IPS-18c (cell line): ENCODE data around the gene PRAMEF7.
"Not testable (repeated sequence)": the region's sequence is repeated elsewhere in the genome, so short reads cannot be mapped to it uniquely, and the experiment has no call there.

ENCODE experiments used
- H3K4me3 ChIP-seq: 2 replicates; pipeline ENCODE4 v1.7.0; 2013; ENCODE audit warnings: low read depth, mild to moderate bottlenecking, low read length, moderate library complexity; ENCODE audit not compliant: insufficient read depth
- H3K9me3 ChIP-seq: one replicate; pipeline ENCODE4 v1.6.1; 2013; ENCODE audit warnings: mild to moderate bottlenecking, low read length, moderate library complexity; ENCODE audit not compliant: control insufficient read depth, insufficient read depth

The PRAMEF7 gene

DNA sequence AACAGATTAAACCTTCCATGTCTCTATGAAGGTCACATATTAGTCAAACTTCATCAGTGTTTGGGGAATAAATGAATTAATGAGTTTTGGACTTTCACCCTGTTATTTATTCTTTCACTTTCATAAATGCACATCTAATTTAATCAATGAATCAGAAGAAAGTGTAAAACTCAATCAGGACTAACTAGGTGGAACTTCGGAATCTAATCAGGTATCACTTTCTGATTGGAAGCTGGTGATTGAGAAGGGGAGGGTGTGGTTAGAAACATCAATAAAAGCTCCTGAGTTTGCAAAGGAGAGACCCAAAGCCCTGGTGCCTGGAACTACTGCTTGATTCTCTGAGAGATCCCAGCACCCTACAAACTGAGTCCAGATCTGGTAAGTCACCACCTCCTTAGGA lies at the start of gene PRAMEF7:
TSS of gene PRAMEF7 (plus strand) at position 301 of the 400 bp plus-strand sequence. CDS start 1,083 bp downstream, outside the sequence.
- not testable (repeated sequence) for H3K4me3 ChIP-seq, H3K9me3 ChIP-seq

DNA sequence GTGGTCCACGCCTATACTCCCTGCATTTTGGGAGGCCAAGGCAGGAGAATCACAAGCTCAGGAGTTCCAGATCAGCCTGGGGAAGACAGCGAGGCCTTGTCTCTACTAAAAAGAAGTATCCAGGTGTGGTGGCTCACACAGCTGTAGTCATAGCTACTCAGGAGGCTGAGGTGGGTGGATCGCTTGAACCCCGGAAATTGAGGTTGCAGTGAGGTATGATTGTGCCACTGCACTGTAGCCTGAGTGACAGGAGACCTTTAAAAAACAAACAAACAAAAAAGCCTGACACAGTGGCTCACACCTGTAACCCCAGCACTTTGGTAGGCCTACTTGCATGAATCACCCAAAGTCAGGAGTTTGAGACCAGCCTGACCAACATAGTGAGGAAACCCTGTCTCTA lies 38.0 kb upstream of the PRAMEF7 start:
- H3K9me3 ChIP-seq, H3K4me3 ChIP-seq: not testable (repeated sequence)

DNA sequence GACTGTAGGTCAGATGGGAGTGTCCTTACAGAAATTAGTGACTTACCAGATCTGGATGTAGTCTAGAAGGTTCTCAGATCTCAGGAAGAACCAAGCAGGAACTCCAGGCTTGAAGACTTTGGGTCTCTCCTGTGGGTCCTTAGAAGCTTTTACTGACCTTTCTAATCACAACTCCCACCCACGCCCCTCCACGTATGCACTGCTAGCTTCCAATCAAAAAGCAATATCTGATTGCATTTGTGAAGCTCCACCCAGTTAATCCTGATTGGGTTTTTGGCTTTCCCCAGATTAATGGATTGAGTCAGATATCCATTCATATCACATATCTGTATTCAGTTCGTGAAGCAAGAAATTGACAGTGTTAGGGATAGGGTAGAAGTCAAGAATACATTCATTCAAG lies 30.3 kb upstream of the PRAMEF7 start, which contains the start of gene PRAMEF4:
TSS of gene PRAMEF4 (minus strand) at position 101 of the 400 bp plus-strand sequence. CDS start 2,807 bp downstream, outside the sequence.
- not testable (repeated sequence) for H3K4me3 ChIP-seq, H3K9me3 ChIP-seq

DNA sequence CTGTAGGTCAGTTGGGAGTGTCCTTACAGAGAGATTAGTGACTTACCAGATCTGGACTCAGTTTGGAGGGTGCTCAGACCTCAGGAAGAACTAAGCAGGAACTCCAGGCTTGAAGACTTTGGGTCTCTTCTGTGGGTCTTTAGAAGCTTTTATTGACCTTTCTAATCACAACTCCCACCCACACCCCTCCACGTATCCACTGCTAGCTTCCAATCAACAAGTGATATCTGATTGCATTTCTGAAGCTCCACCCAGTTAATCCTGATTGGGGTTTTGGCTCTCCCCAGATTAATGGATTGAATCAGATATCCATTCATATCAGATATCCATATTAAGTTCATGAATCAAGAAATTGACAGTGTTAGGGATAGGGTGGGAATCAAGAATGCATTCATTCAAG lies 18.2 kb upstream of the PRAMEF7 start, which contains the start of gene PRAMEF10:
TSS of gene PRAMEF10 (minus strand) at position 101 of the 400 bp plus-strand sequence. CDS start 2,423 bp downstream, outside the sequence.
- H3K9me3 ChIP-seq, H3K4me3 ChIP-seq: not testable (repeated sequence)

DNA sequence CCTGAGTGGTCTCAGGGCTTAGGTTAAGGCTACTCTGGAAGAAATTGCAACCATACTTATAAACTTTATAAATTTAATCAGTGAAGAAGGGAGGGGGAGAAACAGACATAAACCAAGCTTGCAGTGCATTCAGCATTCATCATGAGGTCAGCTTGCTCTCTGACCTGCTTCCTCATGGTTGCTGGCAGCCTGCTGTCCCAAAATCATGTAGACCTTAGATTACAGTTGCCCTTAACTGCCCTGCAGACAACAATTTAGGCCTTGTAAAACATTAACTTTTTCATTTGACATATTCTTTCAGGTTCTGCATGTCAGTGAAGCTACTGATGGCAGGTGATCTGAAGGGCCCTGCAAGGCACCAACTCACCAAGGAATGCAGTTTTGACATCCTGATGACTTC lies 17.2 kb upstream of the PRAMEF7 start:
- not testable (repeated sequence) for H3K4me3 ChIP-seq, H3K9me3 ChIP-seq

DNA sequence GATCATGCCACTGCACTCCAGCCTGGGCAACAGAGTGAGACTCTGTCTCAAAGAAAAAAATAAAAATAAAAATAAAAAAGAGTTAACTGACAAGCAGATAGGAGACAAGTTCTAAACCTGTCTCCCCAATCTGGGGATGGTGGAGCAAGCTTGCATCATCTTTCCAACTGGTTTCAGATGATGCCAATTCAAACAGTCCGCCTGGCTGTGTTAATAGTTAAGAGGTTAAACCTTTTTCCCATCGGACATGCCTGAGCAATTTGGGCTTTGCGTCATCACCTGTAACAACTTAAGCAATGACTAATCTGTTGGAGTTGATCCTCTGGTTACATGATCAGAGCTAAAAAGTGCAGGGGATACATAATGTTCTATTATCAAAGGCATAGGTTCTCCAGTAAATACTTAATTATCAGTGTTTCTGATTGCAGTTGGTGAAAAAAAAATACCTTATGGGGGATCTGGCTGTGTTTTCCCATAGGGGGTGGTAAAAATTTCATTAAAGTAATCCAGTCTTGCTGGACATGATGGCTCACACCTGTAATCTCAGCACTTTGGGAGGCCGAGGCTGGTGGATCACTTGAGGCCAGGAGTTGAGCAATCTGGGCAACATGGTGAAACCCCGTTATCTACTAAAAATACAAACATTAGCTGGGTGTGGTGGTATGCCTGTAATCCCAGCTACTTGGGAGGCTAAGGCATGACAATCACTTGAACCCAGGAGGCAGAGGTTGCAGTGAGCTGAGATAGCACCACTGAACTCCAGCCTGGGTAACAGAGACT lies 12.4 kb upstream of the PRAMEF7 start:
- H3K9me3 ChIP-seq, H3K4me3 ChIP-seq: not testable (repeated sequence)

DNA sequence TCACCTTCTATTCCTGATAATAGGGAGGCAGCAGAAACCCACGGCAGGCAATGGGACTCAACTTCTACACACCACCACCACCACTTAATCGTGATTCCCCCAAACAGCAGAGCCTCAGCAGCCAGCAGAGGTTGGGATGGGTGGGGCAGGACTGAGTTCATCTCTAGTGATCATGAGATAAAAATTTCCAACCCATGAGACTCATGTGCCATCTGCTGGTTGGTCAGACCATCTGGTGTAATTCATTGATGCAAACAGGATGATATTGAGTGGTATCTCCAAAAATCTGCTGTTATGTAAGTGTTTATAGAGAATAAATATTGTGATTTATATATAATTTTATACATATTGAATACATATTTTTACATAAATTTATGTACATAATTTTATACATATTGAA lies 5.3 kb downstream of the PRAMEF7 start:
- not testable (repeated sequence) for H3K9me3 ChIP-seq, H3K4me3 ChIP-seq

DNA sequence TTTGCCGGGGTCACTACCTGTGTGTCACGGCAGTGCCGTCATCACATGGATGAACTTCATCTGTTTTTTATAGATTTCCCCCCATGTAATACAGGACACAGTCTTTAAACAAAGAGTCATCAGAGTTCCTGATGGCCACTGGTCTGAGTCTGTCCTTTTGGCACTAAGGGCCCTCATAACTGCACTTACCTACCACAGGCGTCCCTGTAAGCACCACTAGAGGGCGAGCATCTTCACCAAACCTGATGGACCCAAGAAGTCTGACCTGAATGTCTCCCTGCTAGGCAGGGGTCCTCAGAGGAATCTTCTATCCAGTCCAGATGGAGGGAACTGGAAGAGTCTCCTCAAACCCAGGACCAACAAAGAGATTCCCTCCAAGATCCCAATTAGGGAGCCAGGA lies 8.0 kb downstream of the PRAMEF7 start:
- not testable (repeated sequence) for H3K9me3 ChIP-seq, H3K4me3 ChIP-seq

DNA sequence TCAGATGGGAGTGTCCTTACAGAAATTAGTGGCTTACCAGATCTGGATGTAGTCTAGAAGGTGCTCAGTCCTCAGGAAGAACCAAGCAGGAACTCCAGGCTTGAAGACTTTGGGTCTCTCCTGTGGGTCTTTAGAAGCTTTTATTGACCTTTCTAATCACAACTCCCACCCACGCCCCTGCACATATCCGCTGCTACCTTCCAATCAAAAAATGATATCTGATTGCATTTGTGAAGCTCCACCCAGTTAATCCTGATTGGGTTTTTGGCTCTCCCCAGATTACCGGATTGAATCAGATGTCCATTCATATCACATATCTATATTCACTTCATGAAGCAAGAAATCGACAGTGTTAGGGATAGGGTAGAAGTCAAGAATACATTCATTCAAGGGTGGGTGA lies 31.1 kb downstream of the PRAMEF7 start, which contains the start of gene PRAMEF6:
TSS of gene PRAMEF6 (minus strand) at position 101 of the 400 bp plus-strand sequence. CDS start 5,062 bp downstream, outside the sequence.
- not testable (repeated sequence) for H3K4me3 ChIP-seq, H3K9me3 ChIP-seq
